Measurements from ENCODE around the gene EIF4E2.

Gene EIF4E2

DNA sequence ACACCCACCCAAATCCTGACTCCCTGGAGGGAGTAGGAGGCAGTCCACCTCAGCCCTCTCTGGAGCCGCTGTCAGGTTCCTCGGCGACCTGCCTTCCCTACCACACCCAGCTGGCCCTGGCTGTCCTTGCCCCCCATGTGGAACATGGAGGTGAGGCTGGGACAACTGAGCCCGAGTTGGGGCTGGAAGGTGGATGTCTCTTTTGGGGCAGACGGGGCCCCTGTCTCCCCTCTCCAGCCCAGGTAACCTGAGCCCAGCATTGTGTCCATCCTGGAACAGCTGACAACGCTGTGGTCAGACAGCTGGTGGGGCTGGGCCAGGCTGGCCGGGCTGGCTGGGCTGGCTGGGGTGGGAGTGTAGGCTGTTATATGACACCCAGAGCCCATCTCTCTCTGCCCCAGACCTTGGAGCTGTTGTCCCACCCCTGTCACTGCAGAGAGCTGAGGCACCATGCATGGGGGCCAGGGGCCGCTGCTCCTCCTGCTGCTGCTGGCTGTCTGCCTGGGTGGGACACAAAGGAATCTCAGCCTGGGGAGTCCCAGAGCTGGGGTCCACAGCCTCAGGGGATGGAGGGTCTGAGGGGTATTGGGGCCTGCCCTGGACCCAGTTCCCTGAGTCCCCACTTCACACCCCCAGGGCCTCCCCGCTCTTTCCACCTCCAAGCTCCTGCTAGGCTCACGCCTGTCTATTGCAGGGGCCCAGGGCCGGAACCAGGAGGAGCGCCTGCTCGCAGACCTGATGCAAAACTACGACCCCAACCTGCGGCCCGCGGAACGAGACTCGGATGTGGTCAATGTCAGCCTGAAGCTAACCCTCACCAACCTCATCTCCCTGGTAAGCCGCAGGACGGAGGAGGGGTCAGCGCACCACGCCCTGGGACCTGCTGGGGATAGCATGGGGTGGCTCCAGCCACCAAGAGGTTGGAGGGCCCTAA is 10.9 kb upstream of the EIF4E2 start, which contains the start of gene CHRNG:
TSS of gene CHRNG (plus strand) at position 395 of the 934 bp plus-strand sequence. CDS start at position 451, 56 bp downstream.
- H3K27me3 Mint-ChIP-seq = peaks cover 49% of the 10 kb centered on the region
- no peak within 1 kb of the TSS for H3K27ac Mint-ChIP-seq
- peaks cover 5% of the 10 kb centered on the region for H3K4me1 Mint-ChIP-seq
- no peaks in the 10 kb centered on the region for H3K36me3 Mint-ChIP-seq
- no peak for DNase-seq
- no peak within 1 kb of the TSS for H3K4me3 Mint-ChIP-seq
- CTCF ChIA-PET = no interaction called here
- peaks cover 5% of the 10 kb centered on the region for H3K9me3 Mint-ChIP-seq

DNA sequence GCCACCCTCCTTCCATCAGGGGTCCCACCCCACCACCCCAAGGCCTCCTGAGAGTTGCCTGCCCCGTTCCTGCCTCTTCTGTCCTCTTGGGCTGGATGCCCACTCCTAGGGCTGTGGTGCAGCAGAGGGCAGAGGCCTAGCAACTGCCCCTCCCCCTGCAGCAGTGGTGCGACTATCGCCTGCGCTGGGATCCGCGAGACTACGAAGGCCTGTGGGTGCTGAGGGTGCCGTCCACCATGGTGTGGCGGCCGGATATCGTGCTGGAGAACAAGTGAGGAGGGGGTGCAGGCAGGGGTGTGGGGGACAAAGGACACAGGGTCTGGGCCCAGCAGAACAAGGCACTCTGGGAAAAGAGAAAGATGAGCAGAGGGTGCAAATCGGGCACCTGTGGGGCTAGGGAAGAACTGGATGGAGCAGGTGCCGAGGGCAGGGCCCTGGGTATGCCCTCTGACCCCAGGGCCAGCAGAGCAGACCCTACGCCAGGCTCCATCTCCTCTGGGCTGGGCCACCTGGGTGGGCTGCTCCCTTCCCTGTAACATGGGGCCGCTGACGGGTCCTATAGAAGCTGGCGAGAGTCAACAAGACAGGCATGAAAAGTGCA is 9.9 kb upstream of the EIF4E2 start:
- CTCF ChIA-PET = no interaction called here
- no peak for DNase-seq
- Mint-ChIP-seq H3K4me3 (no peak overlapping the region), H3K27ac (no peak overlapping the region), H3K4me1 (peaks cover 5% of the 10 kb centered on the region), H3K27me3 (peaks cover 40% of the 10 kb centered on the region), H3K9me3 (peaks cover 5% of the 10 kb centered on the region), H3K36me3 (peaks cover 1% of the 10 kb centered on the region)

DNA sequence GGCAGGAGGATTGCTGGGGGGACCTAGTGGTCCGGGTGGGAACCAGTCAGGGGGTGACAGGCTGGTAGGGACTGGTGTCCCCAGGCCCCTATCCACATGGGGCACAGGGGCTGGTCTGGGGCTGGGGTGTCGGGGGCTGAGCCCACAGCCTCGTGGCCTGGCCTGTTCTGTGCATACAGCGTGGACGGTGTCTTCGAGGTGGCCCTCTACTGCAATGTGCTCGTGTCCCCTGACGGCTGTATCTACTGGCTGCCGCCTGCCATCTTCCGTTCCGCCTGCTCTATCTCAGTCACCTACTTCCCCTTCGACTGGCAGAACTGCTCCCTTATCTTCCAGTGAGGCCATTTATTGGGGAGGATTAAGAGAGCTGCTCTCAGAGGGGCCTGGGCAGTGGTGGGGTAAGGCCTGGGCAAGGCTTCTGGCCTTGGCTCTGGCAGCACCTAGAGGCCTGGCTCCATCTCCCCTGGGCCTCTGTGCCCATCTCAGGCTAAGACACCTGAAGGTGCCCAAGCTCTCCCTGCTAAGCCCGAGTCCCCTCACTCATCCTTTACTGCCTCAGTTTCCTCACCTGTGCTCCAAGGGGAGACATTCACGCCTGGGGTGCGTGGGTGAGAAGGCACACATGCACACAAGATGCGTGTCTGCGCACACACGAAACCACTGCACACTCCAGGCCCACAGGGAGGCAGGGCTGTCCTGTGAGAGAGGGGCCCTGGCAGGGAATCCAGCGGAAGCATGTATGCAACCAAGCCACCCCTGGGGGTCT is 9.1 kb upstream of the EIF4E2 start:
- no peak for DNase-seq
- CTCF ChIA-PET = interaction anchor here (0.6 kb wide), 1 partner anchor 11 kb away, joined by 3 read pairs; no protein-coding TSS in a partner anchor
- Mint-ChIP-seq H3K9me3 (peaks cover 3% of the 10 kb centered on the region), H3K27ac (no peak overlapping the region), H3K4me3 (no peak overlapping the region), H3K27me3 (peaks cover 38% of the 10 kb centered on the region), H3K36me3 (peaks cover 7% of the 10 kb centered on the region), H3K4me1 (peaks cover 9% of the 10 kb centered on the region)

DNA sequence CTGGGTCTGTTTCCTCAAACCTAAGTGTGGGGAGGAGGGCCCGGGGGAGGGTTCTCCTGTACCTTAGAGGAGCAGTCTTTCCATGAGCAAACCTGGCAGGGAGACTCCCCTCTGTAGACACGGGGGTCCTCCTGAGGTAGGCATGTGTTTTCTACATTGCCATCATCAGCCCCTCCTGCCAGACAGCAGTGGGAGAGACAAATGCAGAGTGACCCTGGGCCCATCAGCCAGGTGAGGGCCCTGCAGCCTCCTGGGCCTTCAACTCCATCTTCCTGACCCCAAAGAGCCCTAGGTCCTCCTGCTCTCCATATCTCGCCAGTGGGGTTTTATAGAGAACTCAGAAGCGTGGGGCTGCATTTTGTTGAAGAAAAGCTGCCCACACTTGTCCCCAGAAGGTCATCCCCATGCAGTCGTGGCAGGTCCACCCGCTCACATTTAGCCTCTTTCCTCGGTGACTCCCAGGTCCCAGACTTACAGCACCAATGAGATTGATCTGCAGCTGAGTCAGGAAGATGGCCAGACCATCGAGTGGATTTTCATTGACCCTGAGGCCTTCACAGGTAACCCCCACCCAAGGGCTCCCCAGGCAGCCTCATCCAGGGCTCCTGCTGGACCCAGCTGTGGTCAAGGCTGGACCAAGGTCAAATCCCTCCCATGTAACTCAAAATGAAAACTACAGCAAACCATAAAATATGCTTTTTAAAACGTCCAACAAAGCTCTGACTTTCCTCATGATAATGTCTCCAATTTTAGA is 8.4 kb upstream of the EIF4E2 start:
- Mint-ChIP-seq H3K27me3 (peaks cover 34% of the 10 kb centered on the region), H3K27ac (no peak overlapping the region), H3K4me1 (peaks cover 13% of the 10 kb centered on the region), H3K4me3 (no peak overlapping the region), H3K9me3 (no peaks in the 10 kb centered on the region), H3K36me3 (peaks cover 12% of the 10 kb centered on the region)
- DNase-seq = no peak
- CTCF ChIA-PET = no interaction called here

DNA sequence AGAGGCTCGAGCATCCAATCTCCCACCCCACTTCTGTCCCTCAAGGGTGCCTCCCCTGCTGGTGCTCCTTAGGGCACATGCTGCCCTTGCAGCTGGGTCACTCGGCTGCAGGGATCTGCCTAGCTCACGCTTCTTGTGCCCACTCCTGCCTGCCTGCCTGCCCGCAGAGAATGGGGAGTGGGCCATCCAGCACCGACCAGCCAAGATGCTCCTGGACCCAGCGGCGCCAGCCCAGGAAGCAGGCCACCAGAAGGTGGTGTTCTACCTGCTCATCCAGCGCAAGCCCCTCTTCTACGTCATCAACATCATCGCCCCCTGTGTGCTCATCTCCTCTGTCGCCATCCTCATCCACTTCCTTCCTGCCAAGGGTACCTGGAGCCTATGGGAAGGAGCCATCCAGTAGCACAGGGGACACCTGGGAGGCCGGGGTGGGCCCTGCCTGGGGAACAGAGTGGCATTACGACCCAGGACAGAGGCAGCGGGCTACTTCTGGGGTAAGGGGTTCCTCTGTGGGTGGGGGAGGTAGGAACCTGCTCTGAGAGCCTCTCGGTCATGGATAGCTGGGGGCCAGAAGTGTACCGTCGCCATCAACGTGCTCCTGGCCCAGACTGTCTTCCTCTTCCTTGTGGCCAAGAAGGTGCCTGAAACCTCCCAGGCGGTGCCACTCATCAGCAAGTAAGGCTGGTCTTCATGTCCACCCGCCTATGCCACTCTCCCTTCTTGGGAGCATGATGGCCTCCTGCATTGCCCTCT is 7.6 kb upstream of the EIF4E2 start:
- no peak overlapping the region for H3K4me3 Mint-ChIP-seq
- H3K4me1 Mint-ChIP-seq = peaks cover 20% of the 10 kb centered on the region
- no peak overlapping the region for H3K27ac Mint-ChIP-seq
- no peak for DNase-seq
- no peaks in the 10 kb centered on the region for H3K9me3 Mint-ChIP-seq
- H3K36me3 Mint-ChIP-seq = peaks cover 18% of the 10 kb centered on the region
- CTCF ChIA-PET = no interaction called here
- peaks cover 27% of the 10 kb centered on the region for H3K27me3 Mint-ChIP-seq

DNA sequence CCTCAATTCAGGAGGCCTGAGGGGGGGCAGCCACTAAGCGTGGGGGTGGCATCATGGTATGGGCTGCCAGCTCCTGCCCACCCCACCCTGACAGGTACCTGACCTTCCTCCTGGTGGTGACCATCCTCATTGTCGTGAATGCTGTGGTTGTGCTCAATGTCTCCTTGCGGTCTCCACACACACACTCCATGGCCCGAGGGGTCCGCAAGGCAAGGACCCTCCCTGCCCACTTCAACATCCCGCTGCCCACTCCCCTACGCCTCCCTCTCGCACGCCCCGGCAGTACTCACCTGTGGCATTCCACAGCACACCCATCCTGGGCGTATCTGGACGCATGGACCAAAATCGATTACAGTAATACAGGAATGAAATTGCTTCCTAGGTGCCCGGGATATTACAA is 7.0 kb upstream of the EIF4E2 start:
- Mint-ChIP-seq H3K4me1 (peaks cover 22% of the 10 kb centered on the region), H3K27ac (no peak overlapping the region)
- no peak for DNase-seq

DNA sequence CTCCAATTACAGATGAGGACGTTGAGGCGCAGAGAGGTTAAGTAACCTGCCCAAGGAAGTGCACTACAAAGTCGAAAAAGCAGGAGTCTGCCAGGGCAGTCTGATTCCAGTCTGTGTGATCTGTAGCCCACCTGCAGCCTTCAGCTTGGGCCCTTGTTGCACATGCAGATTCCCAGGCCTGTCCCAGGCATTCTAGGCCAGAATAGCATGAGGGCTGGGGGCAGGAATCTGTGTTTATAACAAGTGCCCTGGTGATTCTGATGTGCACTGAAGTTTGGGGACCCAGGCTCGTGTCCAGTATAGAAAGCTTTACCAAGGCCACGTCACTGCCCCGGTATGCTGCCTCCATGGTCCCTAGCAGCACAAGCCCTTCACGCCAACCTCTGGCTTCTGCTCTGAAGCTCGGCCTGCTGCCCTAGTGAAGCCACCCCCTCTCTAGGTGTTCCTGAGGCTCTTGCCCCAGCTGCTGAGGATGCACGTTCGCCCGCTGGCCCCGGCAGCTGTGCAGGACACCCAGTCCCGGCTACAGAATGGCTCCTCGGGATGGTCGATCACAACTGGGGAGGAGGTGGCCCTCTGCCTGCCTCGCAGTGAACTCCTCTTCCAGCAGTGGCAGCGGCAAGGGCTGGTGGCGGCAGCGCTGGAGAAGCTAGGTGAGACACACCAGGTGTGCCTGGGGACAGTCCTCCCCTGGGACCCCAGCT is 6.4 kb upstream of the EIF4E2 start:
- Mint-ChIP-seq H3K4me3 (no peak overlapping the region), H3K27me3 (peaks cover 15% of the 10 kb centered on the region), H3K4me1 (peaks cover 27% of the 10 kb centered on the region), H3K36me3 (peaks cover 30% of the 10 kb centered on the region), H3K9me3 (peaks cover 5% of the 10 kb centered on the region), H3K27ac (no peak overlapping the region)
- no peak for DNase-seq
- CTCF ChIA-PET = no interaction called here

More for the DNA sequence above, 7.0 kb upstream of the EIF4E2 start:
- CTCF ChIA-PET = no interaction called here
- Mint-ChIP-seq H3K27me3 (peaks cover 21% of the 10 kb centered on the region), H3K36me3 (peaks cover 24% of the 10 kb centered on the region), H3K4me3 (no peak overlapping the region), H3K9me3 (peaks cover 1% of the 10 kb centered on the region)

DNA sequence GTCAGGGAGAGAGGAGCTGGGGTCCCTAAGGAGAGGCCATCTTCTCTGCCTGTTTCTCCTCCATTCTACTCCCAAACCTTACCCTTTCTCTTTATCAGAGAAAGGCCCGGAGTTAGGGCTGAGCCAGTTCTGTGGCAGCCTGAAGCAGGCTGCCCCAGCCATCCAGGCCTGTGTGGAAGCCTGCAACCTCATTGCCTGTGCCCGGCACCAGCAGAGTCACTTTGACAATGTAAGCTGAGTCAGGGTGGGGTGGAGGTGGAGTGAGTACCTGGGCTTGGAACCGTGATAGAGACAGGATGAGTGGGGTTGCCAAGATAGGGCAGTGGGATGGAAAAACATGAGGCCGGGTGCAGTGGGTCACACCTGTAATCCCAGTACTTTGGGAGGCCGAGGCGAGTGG is 5.8 kb upstream of the EIF4E2 start:
- Mint-ChIP-seq H3K9me3 (peaks cover 5% of the 10 kb centered on the region), H3K36me3 (peaks cover 32% of the 10 kb centered on the region), H3K27ac (no peak overlapping the region), H3K4me3 (no peak overlapping the region), H3K4me1 (peaks cover 33% of the 10 kb centered on the region), H3K27me3 (peaks cover 9% of the 10 kb centered on the region)
- DNase-seq = no peak
- CTCF ChIA-PET = no interaction called here

DNA sequence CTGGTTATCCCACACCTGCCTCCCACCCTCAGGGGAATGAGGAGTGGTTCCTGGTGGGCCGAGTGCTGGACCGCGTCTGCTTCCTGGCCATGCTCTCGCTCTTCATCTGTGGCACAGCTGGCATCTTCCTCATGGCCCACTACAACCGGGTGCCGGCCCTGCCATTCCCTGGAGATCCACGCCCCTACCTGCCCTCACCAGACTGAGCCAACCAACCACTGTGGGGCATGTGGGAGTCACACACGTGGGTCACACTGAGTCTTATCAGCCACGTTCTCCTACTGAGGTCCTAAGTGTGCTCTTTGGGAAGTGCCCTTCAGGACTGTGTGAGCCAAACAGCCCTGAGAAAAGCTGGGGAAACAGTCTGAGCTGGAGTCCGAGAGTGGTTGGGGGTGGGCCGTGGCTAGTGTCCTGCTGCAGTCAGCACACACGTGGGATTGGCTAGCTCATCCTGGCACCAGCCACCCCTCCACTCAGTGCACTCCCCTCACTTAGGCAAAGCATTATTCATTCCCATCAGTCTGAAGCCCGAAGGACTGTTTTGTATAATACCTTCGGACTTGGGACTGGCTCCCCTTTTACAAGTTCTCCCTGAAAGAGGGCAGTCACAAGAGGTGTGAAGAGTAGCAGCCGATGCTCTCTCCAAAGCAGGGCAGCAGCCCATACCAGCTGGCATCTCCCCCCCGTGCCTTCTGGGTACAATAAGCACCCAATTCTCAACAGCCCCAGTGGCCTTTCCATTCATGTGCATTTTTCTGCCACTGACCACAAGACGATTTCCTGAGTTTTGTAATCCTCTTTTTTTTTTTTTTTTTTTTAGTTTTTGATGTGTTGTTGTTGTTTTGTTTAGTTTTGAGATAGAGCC is 4.7 kb upstream of the EIF4E2 start:
- Mint-ChIP-seq H3K4me3 (no peak overlapping the region), H3K36me3 (peaks cover 32% of the 10 kb centered on the region), H3K27ac (no peak overlapping the region), H3K27me3 (no peaks in the 10 kb centered on the region), H3K9me3 (peaks cover 5% of the 10 kb centered on the region), H3K4me1 (peaks cover 35% of the 10 kb centered on the region)
- no peak for DNase-seq
- CTCF ChIA-PET = interaction anchor here (1.2 kb wide), 1 partner anchor 8 kb away, joined by 3 read pairs; no protein-coding TSS in a partner anchor

DNA sequence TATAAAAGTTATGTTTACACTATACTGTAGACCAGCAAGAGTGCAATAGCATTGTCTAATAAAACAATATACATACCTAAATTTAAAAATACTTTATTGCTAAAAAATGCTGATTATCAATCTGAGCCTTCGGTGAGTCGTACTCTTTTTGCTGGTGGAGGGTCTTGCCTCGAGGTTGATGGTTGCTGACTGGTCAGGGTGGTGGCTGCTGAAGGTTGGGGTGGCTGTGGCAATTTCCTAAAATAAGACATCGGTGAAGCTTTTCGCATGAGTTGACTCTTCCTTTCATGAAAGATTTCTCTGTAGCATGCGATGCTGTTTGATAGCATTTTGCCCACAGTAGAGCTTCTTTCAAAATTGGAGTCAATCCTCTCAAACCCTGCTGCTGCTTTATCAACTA is 2.5 kb upstream of the EIF4E2 start:
- Mint-ChIP-seq H3K36me3 (peaks cover 44% of the 10 kb centered on the region), H3K4me1 (peaks cover 50% of the 10 kb centered on the region), H3K27ac (no peak overlapping the region), H3K27me3 (no peaks in the 10 kb centered on the region), H3K9me3 (peaks cover 5% of the 10 kb centered on the region), H3K4me3 (no peak overlapping the region)
- CTCF ChIA-PET = no interaction called here
- no peak for DNase-seq

DNA sequence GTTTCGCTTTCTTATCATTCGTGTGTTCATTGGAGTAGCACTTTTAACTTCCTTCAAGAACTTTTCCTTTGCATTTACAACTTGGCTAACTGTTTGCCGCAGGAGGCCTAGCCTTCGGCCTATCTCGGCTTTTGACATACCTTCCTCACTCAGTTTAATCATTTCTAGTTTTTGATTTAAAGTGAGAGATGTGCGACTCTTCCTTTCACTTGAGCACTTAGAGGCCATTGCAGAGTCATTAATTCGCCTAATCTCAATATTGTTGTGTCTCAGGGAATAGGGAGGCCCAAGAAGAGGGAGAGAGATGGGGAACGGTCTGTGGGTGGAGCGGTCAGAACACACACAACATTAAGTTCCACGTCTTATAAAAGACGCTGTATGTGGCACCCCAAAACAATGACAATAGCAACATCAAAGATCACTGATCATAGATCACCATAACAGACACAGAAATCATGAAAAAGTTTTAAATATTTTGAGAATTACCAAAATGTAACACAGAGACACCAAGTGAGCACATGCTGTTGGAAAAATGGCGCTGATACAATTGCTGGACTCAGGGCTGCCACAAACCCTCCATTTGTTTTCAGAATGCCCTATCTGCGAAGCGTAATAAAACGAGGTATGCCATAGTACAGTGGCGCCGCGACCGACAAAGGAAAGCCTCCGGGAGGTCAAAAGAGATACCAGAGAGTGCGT is 685 bp upstream of the EIF4E2 start:
- Mint-ChIP-seq H3K27me3 (no peaks in the 10 kb centered on the region), H3K27ac (peak overlapping the region; percentile 100), H3K4me3 (peak overlapping the region; percentile 96), H3K9me3 (peaks cover 5% of the 10 kb centered on the region), H3K36me3 (peaks cover 47% of the 10 kb centered on the region), H3K4me1 (peaks cover 68% of the 10 kb centered on the region)
- no peak for DNase-seq
- CTCF ChIA-PET = no interaction called here

DNA sequence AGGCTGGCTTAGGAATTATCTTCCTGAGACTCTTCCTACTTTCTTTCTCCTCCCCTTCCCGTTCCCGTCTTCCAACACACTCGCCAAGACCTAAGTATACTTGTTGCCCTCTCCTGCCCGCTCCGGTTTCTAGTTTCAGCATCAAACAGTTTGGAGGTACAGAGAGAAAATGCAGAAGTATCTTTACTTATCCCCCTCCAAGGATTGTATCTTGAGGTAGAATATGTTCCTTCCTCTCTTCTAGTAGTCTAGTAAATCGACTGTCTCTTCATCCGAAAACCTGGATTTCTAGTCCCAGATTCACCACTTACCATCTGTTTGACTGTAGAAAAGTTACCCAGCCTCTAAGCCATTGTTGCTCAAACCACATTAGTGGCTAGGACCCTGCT is 755 bp downstream of the EIF4E2 start:
- DNase-seq = no peak
- H3K4me1 Mint-ChIP-seq = peaks cover 76% of the 10 kb centered on the region
- H3K9me3 Mint-ChIP-seq = peaks cover 5% of the 10 kb centered on the region
- no peaks in the 10 kb centered on the region for H3K27me3 Mint-ChIP-seq
- H3K4me3 Mint-ChIP-seq = peak overlapping the region; percentile 96
- peak overlapping the region; percentile 100 for H3K27ac Mint-ChIP-seq
- CTCF ChIA-PET = no interaction called here
- H3K36me3 Mint-ChIP-seq = peaks cover 47% of the 10 kb centered on the region
